SW 1271 (cell line): Measurements from ENCODE around the gene FILIP1.

Experiments
- DNase-seq, 2 experiments: peaks; one replicate each; lab custom pipeline; 2025; lab: John Stamatoyannopoulos, UW

The FILIP1 gene

DNA sequence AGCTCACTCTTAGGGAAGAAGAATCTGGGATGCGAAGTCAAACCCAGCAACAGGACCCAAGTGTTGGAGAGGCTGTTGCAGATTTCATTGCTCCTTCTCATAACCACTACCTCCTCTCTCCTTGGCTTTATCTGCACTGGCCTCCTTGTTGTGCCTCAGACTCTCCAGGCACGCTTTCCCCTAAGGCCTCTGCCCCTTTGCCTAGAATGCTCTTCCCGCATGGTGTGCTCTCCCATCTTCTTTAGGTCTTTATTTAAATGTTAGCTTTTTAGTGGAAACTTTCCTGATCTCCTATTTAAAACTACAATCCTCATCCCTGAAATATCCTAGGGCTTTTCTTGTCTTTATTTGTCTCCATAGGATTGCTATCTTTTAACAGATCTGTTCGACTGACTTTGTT is 114.1 kb downstream of the FILIP1 start:
- no peak for DNase-seq

DNA sequence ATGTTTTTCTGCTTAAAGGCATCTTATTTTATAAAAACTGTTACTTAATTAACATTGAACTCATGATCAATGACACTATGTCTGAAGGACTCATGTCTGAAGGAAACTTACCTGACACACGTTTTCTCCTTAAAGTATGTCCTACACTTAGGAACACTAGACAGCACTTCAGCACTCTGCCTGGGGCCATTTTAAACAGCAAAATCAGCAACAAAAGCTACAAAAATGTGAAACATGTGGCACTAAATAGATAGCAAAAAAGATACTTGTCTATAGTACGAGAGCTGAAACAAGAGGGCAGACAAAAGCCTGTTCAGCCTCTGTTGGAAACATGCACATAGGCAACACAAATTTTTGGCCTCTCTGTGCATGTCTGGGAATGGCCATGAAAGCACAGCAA is 115.5 kb downstream of the FILIP1 start:
- no peak for DNase-seq

DNA sequence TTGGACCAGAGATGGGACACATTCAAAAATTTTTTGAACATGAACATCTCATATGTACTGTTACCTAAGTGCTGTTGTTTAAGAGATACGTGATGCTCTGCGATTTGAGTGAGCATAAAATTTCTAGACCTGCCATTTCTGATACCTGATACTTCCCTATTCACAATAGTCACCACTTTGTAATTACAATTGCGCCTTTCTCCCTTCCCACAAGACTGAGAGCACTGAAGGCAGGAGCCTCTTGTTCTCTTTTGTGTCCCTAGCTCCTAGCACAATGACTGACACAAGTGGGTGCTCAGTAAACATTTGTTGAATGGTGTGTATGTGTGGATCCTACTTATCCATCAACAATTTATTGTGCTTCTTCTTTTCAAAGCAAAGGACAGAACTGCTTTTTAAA is 116.2 kb downstream of the FILIP1 start:
- DNase-seq = no peak

GRCh38 chr6:75376347-75377024 is 117.1 kb downstream of the FILIP1 start:
- no peak for DNase-seq

- DNase-seq = no peak
Observed at GRCh38 chr6:75374961-75375400, 118.6 kb downstream of the FILIP1 start.

- no peak for DNase-seq
Observed at GRCh38 chr6:75372884-75373283, 120.7 kb downstream of the FILIP1 start.

GRCh38 chr6:75370011-75370410 is 123.6 kb downstream of the FILIP1 start:
- DNase-seq = no peak

DNA sequence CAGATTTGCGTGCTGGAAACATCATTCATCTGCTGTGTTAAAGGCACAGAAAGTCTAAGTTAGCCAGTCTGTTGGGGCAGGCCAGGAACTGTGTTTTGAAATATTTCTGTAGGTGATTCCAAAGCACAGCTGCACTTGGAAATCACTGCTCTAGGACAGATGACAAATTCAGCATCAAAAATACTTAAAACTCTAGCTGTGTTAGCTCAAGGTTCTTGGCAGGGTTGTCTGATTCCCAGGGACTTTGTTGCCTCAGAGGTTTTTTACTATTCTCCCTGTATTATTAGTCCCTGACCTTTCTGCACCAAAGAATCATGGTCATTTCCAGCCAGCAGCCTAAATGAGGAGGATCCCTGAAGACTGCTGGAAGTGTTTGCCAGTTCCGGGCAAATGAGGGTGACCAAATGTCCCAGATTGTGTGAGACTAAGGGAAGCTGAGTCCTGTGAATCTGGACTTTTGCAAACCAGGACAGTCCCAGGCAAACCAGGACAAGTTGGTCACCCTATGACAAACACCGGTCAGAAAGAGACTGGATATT is 124.7 kb downstream of the FILIP1 start:
- DNase-seq = no peak

- DNase-seq = no peak
Observed at GRCh38 chr6:75368151-75368779, 125.3 kb downstream of the FILIP1 start.

- DNase-seq = no peak
Observed at GRCh38 chr6:75363304-75363703, 130.3 kb downstream of the FILIP1 start.

DNA sequence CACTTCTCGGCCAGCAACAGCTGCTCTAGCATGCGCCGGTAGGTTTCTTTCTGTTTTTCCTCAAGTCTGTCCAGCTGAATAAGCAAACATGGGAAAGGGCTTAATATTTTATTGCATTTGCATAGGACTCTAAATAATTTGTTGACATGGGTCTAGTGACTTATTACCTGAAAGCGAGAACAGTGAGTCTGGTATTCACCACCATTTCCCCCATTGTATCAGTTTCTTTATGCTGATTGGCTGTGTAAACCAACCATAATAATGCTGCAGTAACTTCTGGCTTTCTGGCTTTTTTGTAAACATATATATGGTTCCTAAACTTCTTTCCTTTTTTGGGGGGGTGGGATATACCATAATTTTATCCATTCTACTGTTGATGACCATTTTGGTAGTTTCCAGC is 140.0 kb downstream of the FILIP1 start:
- DNase-seq = no peak

- DNase-seq = no peak
Observed at GRCh38 chr6:75351570-75351969, 142.0 kb downstream of the FILIP1 start.

DNA sequence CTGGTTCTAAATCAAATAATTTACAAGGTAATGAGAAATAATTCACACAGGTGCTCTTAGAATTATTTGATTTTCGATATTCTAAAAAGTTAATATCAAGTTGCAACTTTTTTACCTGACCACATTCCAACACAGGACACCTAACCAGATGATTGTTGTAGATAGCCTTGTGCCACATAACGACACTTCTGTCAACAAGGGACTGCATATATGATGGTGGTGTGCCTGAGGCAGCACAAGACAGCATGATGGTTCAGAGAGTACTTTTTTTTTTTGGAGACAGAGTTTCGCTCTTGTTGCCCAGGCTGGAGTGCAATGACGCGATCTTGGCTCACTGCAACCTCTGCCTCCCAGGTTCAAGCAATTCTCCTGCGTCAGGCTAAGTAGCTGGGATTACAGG is 142.8 kb downstream of the FILIP1 start:
- DNase-seq = no peak

GRCh38 chr6:75350156-75350555 is 143.4 kb downstream of the FILIP1 start:
- no peak for DNase-seq

GRCh38 chr6:75349262-75349984 is 144.2 kb downstream of the FILIP1 start:
- no peak for DNase-seq

- no peak for DNase-seq
Observed at GRCh38 chr6:75348882-75349261, 144.7 kb downstream of the FILIP1 start.

DNA sequence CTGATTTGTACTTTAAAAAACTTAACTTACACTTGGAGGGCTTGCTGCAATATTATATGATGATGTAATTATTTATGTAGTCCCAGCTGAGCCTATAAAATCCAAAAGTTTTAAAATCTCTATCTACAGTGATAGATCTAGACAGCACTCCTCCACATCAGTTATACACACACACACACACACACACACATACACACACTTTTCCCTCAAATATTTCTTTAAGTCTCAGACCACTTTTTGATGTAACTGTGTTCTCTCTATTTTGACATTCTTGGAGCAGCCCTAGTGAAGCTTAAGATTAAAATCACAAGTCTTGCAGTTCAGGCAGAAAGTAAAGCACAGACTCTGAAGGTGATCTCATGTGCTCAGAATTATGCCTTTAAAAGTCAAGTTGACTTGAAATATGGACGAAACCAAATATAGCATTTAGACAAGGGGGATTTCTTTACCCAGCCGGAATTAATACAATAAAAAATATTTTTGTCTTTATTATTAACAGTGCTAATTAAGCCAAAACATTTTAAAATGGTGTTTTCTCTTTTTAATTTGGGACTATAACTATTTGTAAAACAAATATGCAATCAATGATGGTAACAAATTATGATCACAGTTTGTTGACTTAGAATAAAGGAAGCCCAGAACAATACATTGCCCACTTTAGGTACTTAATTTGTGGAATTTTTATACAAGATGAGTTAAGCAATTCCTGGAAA is 145.5 kb downstream of the FILIP1 start:
- no peak for DNase-seq

DNA sequence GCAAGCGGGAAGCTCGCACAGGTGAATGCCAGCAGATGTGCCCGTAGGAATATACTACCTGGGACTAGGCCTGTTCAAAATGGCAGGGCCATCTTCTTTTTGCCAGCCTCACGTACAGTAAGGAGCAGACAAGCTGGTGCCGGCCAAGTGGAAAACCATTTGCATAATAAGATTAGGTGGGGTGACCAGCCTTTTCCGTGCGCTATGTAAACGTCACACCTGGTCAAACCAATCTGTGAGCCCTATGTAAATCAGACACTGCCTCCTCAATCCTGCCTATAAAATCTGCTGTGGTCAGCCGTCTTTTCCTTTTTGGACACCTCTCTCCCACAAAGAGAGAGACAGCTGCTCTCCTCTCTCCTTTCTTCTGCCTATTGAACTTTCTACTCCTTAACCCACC is 148.2 kb downstream of the FILIP1 start:
- no peak for DNase-seq

DNA sequence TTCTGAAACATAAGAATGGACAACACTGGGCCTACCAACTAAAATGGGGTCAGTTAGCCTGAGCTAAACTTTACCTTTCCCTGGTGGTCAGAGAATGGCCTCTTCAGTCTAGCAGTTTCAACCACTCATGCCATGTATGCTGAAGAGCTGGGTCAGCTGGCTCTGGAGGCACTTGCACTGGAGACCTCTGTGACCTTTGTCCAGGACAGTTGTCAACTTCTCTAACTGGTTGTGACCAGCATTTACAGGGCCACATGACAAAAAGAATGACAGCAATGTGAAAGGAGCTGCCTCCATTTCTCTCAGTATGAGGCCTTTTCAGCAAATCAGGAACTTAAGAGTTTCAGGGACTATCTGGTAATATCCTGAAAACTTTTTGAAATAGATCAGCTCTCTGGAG is 149.1 kb downstream of the FILIP1 start:
- no peak for DNase-seq

GRCh38 chr6:75344021-75344420 is 149.6 kb downstream of the FILIP1 start:
- no peak for DNase-seq

GRCh38 chr6:75337835-75338580 is 155.6 kb downstream of the FILIP1 start:
- DNase-seq = no peak
